Stimulated activated CD4-positive, alpha-beta T cell treated with anti-CD3 and anti-CD28 coated beads, Interleukin-2, amount 100 ng/mL, for 48 hours (primary cell): Measurements from ENCODE around the gene FBXL15.

ENCODE experiments used
- DNase-seq, 2 donors: peaks; one replicate each; pipeline ENCODE4 v3.0.0-alpha.2; 2020

The FBXL15 gene

GRCh38 chr10:102398172-102399020 is 22.2 kb upstream of the FBXL15 start:
- no peak for DNase-seq

GRCh38 chr10:102399217-102400021 is 21.2 kb upstream of the FBXL15 start:
- DNase-seq = peak; percentile 81 to 88

DNA sequence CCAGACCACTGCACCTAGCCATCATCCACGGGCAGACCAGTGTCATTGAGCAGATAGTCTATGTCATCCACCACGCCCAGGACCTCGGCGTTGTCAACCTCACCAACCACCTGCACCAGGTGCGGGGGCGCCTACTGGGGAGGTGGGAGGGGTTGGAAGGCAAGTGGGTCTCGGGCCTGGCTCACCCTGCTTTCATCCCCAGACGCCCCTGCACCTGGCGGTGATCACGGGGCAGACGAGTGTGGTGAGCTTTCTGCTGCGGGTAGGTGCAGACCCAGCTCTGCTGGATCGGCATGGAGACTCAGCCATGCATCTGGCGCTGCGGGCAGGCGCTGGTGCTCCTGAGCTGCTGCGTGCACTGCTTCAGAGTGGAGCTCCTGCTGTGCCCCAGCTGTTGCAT is 20.6 kb upstream of the FBXL15 start:
- DNase-seq = no peak

DNA sequence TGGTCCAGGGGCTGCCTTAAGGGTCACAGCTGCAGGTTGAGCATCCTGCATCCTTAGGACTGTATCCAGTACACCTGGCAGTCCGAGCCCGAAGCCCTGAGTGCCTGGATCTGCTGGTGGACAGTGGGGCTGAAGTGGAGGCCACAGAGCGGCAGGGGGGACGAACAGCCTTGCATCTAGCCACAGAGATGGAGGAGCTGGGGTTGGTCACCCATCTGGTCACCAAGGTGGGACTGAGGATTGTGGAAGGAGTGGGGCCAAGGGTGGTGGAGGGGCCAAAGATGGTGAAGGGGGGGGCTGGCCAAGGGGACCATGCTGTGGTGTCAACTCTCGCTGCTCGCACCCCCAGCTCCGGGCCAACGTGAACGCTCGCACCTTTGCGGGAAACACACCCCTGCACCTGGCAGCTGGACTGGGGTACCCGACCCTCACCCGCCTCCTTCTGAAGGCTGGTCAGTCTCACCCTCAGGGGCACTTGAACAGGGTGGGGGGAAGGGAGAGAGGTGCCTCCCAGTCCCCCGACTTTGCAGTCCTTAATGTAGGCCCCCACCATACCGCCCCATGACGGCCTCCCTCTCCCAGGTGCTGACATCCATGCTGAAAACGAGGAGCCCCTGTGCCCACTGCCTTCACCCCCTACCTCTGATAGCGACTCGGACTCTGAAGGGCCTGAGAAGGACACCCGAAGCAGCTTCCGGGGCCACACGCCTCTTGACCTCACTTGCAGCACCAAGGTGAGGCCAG is 19.9 kb upstream of the FBXL15 start:
- no peak for DNase-seq

DNA sequence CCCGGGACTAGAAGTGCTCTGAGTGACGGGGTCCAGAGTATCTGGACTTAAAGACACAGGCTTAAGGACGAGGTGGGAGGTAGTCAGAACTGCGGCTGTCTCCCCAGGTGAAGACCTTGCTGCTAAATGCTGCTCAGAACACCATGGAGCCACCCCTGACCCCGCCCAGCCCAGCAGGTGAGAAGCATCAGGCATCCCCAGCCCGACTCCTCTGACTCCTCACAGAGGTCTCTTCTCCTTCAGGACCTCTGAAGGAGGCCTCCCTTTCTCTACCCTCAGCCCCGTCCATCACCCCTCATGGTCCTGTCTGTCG is 19.3 kb upstream of the FBXL15 start:
- DNase-seq = no peak

DNA sequence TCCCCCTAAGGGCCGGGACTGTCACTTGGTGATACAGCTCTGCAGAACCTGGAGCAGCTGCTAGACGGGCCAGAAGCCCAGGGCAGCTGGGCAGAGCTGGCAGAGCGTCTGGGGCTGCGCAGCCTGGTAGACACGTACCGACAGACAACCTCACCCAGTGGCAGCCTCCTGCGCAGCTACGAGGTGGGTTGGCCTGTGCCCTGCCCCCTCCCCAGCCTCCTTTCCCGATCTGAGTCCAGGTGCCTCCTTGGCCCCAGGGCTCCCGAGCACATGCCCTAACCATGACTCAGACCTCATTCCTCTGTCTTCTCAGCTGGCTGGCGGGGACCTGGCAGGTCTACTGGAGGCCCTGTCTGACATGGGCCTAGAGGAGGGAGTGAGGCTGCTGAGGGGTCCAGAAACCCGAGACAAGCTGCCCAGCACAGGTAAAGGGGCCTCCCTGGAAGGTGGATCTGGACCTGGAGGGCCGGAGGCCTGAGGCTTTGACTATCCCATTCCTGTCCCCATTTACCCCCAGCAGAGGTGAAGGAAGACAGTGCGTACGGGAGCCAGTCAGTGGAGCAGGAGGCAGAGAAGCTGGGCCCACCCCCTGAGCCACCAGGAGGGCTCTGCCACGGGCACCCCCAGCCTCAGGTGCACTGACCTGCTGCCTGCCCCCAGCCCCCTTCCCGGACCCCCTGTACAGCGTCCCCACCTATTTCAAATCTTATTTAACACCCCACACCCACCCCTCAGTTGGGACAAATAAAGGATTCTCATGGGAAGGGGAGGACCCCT is 18.7 kb upstream of the FBXL15 start:
- no peak for DNase-seq

DNA sequence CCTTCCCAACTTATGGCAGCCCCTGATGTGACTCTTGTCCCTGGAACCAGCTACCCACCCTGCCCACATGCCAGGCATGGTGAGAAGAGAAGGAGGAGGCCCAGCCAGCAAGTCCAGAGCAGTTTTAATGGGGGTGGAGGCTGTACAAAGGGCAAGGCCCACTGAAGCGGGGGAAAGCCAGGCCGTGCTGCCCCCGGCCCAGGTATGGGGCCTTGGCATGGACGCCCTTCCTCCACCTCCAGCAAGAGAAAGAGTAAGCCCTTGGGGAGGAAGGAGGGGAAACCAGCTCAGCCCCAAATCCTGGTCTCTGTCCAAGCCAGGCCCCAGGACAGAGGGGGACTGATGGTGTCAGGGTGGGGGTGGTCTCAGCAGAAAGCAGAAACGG is 18.1 kb upstream of the FBXL15 start:
- no peak for DNase-seq

DNA sequence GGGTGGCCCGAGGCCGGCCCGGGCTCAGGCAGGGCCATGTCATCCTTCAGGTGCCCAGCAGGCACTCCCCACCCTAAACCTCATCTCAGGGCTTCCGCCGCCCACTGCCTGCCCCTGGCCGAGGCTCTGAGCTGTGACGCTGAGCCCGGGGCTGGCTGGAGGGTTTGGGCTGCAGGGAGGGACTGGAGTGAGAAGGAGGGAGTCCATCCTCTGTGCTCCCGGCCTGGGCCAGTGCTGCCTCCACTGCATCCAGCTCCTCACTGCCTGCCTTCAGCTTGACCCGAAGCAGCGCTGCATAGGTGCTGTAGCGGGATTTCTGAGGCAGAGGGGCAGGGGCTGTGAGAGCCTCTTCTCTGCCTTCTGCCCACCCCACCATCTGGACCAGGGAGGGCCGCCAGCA is 17.5 kb upstream of the FBXL15 start:
- no peak for DNase-seq

DNA sequence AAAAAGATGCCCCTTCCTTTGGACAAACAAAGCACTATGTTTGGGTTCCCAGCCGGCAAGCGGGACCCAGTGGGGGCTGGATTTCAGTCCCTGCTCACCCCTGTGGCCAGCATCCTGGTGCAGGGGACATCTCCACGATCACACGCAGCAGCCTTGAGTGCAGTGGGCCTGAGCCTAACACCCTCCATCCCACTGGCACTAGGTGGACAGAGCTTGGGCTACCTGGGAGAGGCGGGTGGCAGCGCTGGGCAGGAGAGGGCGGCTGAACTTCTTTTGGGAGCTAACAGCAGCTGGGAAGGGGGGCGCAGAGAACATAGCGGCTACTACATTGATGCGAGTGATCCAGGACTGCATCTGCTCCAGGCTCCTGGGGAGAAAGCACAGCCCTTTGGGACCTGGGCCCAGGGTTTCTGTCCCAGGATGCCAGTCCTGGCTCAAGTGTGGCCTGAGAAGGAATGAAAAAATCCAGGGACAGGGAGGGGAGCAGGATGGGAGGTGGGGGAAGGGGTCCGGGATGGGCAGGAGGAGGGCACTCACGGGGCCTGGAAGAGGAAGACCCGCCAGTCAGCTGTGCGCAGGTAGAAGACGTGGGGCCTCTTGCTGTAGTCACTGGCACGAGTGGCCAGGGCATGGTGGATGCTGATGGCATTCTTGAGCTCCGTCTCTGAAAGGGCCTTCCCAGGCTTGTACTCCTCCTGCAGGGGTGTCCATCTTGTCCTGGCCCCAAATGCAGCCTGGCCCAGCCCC is 16.1 kb upstream of the FBXL15 start:
- DNase-seq = no peak

- no peak for DNase-seq
These were observed 15.5 kb upstream of the FBXL15 start for GRCh38 chr10:102405108-102405571.

- DNase-seq = no peak
These were observed 15.0 kb upstream of the FBXL15 start for GRCh38 chr10:102405632-102406031.

DNA sequence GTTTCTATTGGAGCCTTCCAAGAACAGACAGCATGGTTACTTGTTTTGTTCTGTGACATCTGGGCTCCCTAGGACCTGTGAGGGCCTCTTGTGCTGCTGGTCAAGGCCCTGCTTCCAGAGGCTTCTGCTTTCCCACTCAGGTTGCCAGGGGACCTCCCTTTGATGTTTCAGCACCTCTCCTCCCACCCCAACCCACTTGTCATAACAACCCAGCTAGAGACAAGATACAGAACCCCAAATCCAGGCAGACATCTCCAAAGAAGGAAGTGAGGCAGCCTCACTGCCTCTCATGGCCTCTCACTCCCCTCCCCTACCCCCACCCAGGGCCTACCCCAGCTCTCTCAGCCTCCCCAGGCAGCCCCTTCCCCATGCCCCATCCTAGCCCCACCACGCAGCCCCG is 13.8 kb upstream of the FBXL15 start:
- DNase-seq = no peak

DNA sequence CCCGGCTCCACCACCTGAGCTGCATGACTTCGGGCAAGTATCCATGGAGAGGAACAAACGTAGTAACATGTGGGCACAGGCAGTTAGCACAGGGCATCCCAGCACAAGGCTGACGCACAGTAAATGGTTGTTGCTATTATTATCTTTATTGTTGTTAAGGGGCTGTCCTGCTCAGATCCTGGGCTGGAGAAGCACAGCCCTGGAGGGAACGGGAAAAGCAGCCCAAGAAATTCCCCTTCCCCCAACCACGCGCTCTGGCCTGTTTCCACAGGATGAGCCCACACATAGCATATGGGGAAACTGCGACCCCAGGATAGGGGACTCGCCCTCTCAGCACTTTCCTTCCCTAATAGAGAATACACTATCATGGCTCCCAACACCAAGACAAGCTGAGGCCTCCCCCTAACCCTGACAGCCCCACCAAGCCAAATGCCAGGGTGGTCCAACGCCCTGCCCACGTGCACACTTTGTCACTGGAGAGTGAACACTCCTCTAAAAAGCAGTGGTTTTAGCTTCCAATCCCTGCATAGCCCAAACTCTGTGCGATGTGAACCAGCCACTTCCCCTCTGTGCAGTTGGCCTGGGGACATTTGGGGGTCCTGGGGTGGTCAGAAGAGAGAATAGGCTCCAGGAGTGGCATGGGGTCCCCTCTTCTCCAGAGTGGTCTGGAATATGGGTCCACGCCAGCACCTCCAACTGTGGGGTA is 13.1 kb upstream of the FBXL15 start:
- no peak for DNase-seq

DNA sequence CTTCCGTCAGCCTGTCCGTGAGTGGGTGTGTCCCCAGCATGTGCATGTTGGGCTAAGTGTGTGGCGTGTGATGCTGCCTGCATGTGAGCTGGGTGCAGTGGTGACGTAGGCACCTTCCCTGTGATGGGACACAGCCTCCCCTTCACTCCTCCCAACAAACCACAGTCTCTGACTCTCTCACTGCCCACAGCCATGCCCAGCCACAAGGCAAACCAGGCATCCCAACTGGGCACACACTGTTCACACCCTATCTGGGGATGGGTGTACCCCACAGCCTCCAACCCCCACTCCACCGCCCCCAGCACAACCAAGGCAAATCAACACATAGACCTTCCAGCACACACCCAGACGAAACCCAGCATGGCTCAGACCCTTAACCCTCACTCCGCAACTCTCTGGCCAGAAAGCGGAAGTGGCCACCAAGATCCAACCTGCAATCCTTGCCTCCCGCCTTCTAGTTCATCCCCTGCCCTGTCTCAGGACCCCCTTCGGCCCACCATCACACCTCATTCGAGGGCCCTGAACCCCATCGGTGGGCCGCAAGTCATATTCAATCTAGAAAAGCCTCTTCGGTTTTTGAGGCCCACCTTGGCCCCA is 12.4 kb upstream of the FBXL15 start:
- DNase-seq = no peak

DNA sequence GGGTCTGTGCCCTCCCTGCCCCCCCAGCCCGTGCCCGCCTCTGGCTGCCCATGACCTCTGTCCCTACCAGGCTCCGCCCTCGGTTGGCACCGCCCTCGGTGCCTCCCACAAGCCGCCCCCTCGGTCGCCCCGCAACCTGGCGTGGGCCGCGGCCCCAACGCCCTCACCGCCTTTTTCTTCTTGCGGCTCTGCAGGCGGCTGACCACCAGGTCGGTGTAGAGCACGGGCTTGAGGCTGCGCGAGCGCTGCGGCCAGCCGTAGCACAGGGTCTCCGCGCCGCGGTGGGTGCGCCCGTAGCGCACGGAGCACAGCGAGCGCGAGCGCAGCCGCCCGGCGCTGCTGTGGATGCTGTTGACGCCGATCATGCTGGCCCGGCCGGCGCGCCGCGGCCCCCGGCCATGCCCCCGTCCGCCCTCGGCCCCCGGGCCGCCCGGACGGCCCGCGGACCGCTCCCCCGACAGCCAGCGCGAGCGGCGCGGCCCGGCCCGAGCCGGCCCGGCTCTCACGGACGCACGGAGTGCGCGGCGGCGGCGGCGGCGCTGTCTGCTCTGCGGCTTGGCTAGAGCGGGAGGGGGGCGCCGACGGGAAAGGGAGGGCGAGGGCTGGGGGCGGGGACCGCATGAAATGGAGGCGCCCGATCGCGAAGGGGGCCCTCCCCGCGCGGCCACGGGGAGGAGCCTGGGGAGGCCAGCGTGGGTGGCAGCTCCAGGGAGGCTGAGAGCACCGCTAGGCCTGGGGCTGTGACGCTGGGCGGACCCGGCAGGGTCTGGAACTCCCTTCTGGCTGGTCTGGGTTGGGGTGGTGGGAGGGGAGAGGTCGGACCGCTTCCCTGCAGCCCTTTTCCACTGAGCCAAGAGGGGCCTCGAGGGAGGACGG is 11.7 kb upstream of the FBXL15 start:
- peak; percentile 62 to 77 for DNase-seq

GRCh38 chr10:102409604-102410428 is 10.8 kb upstream of the FBXL15 start:
- no peak for DNase-seq

GRCh38 chr10:102410429-102411073 is 10.1 kb upstream of the FBXL15 start:
- DNase-seq = peak; percentile 60 to 67
